WTC11 (cell line): ENCODE measurements around the gene CAMTA1. TPM values are rescaled to one million over a fixed set of nuclear protein-coding genes. Genes with fewer than 3 reads are reported as not detected.

Source experiments
- ATAC-seq: fragments of 200-7000 bp; cut with Tn5 transposase; 2 replicates; pipeline ENCODE4 v1.10.0; 2021; ENCODE audit warnings: mild to moderate bottlenecking, moderate library complexity
- CTCF ChIA-PET: fragments of 300-600 bp; sonication (Branson Sonifier 250); formaldehyde crosslinking; loops from one replicate; lab custom pipeline; 2021; ENCODE audit warnings: antibody characterized with exemption; lab: Charles Lee
- POLR2A ChIA-PET: fragments of 350-600 bp; sonication (Branson Sonifier 250); formaldehyde crosslinking; loops from one replicate; lab custom pipeline; 2021; ENCODE audit warnings: antibody characterized with exemption; lab: Charles Lee
- DNase-seq: peaks from one replicate; pipeline ENCODE4 v3.0.0; 2021; ENCODE audit warnings: low spot score
- H3K27ac Mint-ChIP-seq: 2 replicates; pipeline ENCODE4 v1.8.0; 2021; ENCODE audit warnings: mixed read lengths
- H3K27me3 Mint-ChIP-seq: 2 replicates; pipeline ENCODE4 v1.8.0; 2021; ENCODE audit warnings: low read depth, mild to moderate bottlenecking, moderate library complexity, mixed read lengths
- H3K36me3 Mint-ChIP-seq: 2 replicates; pipeline ENCODE4 v1.8.0; 2021; ENCODE audit warnings: mixed read lengths
- H3K4me1 Mint-ChIP-seq: 2 replicates; pipeline ENCODE4 v1.8.0; 2022; ENCODE audit warnings: mixed read lengths
- H3K4me3 Mint-ChIP-seq: 2 replicates; pipeline ENCODE4 v1.8.0; 2021; ENCODE audit warnings: mild to moderate bottlenecking, moderate library complexity, mixed read lengths
- H3K9me3 Mint-ChIP-seq: 2 replicates; pipeline ENCODE4 v1.8.0; 2021; ENCODE audit warnings: mixed read lengths
- CREM ChIP-seq: sonication (generic); formaldehyde crosslinking; IDR thresholded peaks from 2 replicates; pipeline ENCODE4 v1.8.1; 2022; ENCODE audit warnings: mild to moderate bottlenecking, missing genetic modification reagents, moderate library complexity
- ESRRA ChIP-seq: sonication (generic); formaldehyde crosslinking; IDR thresholded peaks from 2 replicates; pipeline ENCODE4 v1.8.1; 2022; ENCODE audit warnings: mild to moderate bottlenecking, missing genetic modification reagents, borderline replicate concordance
- JUN ChIP-seq: sonication (generic); formaldehyde crosslinking; IDR thresholded peaks from 2 replicates; pipeline ENCODE4 v1.8.0; 2023; ENCODE audit warnings: mild to moderate bottlenecking, missing genetic modification reagents
- NR1H2 ChIP-seq: sonication (generic); formaldehyde crosslinking; IDR thresholded peaks from 2 replicates; pipeline ENCODE4 v1.9.0; 2021; ENCODE audit warnings: mild to moderate bottlenecking, moderate library complexity, missing genetic modification reagents
- PRRX2 ChIP-seq: fragments of 250-450 bp; sonication (Bioruptor Pico); IDR thresholded peaks from 2 replicates; pipeline ENCODE4 v1.8.0; 2021; ENCODE audit warnings: mild to moderate bottlenecking
- RELA ChIP-seq: sonication (generic); formaldehyde crosslinking; IDR thresholded peaks from 2 replicates; pipeline ENCODE4 v1.8.1; 2022; ENCODE audit warnings: missing genetic modification reagents, mild to moderate bottlenecking, borderline replicate concordance
- ZNF671 ChIP-seq: fragments of 250-450 bp; sonication (Bioruptor Pico); IDR thresholded peaks from 2 replicates; pipeline ENCODE4 v1.8.0; 2021; ENCODE audit warnings: mild to moderate bottlenecking
- total RNA-seq: library from RNA; stranded (reverse); gene quantifications from 3 replicates; pipeline ENCODE4 v1.2.3, GENCODE V29; 2021
- TF ChIP-seq, protein P1 (sequence below): sonication (generic); formaldehyde crosslinking; IDR thresholded peaks from 2 replicates; pipeline ENCODE4 v1.8.0; 2022; ENCODE audit warnings: mild to moderate bottlenecking, missing genetic modification reagents
- TF ChIP-seq, protein P2 (sequence below): sonication (generic); formaldehyde crosslinking; conservative IDR thresholded peaks from 2 replicates; pipeline ENCODE4 v1.8.1; 2022; ENCODE audit warnings: mild to moderate bottlenecking, missing genetic modification reagents
- TF ChIP-seq, protein P3 (sequence below): fragments of 250-450 bp; sonication (Bioruptor Pico); conservative IDR thresholded peaks from 2 replicates; pipeline ENCODE4 v1.9.0; 2021; ENCODE audit warnings: mild to moderate bottlenecking
- TF ChIP-seq, protein P4 (sequence below): sonication (generic); formaldehyde crosslinking; IDR thresholded peaks from 2 replicates; pipeline ENCODE4 v1.8.1; 2022; ENCODE audit warnings: low read depth, mild to moderate bottlenecking, moderate library complexity, missing genetic modification reagents, borderline replicate concordance
- TF ChIP-seq, protein P5 (sequence below): sonication (generic); formaldehyde crosslinking; IDR thresholded peaks from 2 replicates; pipeline ENCODE4 v1.8.0; 2022; ENCODE audit warnings: mild to moderate bottlenecking, missing genetic modification reagents
- TF ChIP-seq, protein P6 (sequence below): sonication (generic); formaldehyde crosslinking; IDR thresholded peaks from 2 replicates; pipeline ENCODE4 v1.8.1; 2023; ENCODE audit warnings: mild to moderate bottlenecking, missing genetic modification reagents, moderate library complexity
- TF ChIP-seq, protein P7 (sequence below): sonication (generic); formaldehyde crosslinking; IDR thresholded peaks from 2 replicates; pipeline ENCODE4 v1.8.1; 2023; ENCODE audit warnings: mild to moderate bottlenecking, missing genetic modification reagents, moderate library complexity
- TF ChIP-seq, protein P8 (sequence below): sonication (generic); formaldehyde crosslinking; IDR thresholded peaks from 2 replicates; pipeline ENCODE4 v1.8.0; 2022; ENCODE audit warnings: mild to moderate bottlenecking, missing genetic modification reagents
- TF ChIP-seq, protein P9 (sequence below): sonication (generic); formaldehyde crosslinking; IDR thresholded peaks from 2 replicates; pipeline ENCODE4 v1.8.0; 2022; ENCODE audit warnings: mild to moderate bottlenecking, missing genetic modification reagents

CAMTA1 gene
- total RNA-seq, 1 experiment from 2014 or later = 86.4 TPM

DNA sequence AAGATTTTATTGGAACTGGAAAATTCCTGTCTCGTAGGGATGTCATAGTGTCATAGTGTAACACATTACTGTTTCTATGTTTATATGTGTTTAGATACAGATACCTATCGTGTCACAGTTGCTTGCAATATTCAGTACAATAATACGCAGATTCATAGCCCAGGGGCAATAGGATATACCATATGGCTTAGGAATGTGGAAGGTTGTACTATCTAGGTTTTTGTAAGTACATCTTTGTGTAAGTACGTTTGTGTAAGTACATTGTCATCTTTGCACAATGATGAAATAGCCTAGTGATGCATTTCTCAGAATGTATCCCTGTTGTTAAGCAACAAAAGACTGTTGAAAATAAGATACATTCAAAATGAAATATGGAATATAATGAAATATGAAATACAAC lies 68.9 kb downstream of the CAMTA1 start:
- no peak for ATAC-seq
- ChIA-PET POLR2A (no interaction called here), CTCF (no interaction called here)
- peaks cover under 1% of the 10 kb centered on the region for H3K4me1 Mint-ChIP-seq
- TF ChIP-seq RELA (CRISPR knock-in tag) (no peak), JUN (CRISPR knock-in tag) (no peak), CREM (CRISPR knock-in tag) (no peak), ESRRA (CRISPR knock-in tag) (no peak), PRRX2 (CRISPR knock-in tag) (no peak), ZNF671 (no peak)
- TF ChIP-seq, protein P1, sequence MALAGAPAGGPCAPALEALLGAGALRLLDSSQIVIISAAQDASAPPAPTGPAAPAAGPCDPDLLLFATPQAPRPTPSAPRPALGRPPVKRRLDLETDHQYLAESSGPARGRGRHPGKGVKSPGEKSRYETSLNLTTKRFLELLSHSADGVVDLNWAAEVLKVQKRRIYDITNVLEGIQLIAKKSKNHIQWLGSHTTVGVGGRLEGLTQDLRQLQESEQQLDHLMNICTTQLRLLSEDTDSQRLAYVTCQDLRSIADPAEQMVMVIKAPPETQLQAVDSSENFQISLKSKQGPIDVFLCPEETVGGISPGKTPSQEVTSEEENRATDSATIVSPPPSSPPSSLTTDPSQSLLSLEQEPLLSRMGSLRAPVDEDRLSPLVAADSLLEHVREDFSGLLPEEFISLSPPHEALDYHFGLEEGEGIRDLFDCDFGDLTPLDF = no peak
- TF ChIP-seq, protein P2, sequence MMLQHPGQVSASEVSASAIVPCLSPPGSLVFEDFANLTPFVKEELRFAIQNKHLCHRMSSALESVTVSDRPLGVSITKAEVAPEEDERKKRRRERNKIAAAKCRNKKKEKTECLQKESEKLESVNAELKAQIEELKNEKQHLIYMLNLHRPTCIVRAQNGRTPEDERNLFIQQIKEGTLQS (CRISPR knock-in tag) = no peak
- TF ChIP-seq, protein P3, sequence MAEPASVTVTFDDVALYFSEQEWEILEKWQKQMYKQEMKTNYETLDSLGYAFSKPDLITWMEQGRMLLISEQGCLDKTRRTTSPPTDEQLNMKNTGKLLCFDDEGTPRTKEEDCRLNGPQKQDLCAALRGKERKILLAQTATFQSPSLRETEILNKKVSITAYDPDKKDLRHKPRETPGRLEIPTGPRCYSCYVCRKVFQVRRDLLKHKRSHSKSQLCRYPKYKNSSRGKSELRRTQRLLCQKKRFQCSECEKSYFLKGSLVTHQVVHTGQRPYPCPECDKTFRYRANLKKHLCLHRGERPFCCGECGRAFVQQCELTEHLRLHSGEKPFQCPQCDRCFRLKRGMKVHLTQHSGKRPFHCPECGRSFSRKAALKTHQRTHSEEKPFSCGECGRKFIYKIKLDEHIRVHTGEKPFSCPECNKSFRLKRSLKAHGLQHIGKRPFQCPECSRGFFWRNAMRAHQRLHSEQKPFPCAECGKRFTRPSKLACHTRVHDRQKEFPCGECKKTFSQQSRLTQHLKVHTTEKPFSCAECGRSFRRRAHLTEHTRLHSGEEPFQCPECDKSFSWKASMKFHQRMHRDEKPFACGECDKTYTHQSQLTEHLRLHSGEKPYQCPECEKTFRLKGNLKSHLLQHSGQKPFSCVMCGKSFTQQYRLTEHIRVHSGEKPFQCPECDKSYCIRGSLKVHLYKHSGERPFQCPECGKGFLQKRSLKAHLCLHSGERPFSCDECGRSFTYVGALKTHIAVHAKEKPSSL (CRISPR knock-in tag) = no peak
- TF ChIP-seq, protein P4, sequence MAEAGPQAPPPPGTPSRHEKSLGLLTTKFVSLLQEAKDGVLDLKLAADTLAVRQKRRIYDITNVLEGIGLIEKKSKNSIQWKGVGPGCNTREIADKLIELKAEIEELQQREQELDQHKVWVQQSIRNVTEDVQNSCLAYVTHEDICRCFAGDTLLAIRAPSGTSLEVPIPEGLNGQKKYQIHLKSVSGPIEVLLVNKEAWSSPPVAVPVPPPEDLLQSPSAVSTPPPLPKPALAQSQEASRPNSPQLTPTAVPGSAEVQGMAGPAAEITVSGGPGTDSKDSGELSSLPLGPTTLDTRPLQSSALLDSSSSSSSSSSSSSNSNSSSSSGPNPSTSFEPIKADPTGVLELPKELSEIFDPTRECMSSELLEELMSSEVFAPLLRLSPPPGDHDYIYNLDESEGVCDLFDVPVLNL = no peak
- TF ChIP-seq, protein P5, sequence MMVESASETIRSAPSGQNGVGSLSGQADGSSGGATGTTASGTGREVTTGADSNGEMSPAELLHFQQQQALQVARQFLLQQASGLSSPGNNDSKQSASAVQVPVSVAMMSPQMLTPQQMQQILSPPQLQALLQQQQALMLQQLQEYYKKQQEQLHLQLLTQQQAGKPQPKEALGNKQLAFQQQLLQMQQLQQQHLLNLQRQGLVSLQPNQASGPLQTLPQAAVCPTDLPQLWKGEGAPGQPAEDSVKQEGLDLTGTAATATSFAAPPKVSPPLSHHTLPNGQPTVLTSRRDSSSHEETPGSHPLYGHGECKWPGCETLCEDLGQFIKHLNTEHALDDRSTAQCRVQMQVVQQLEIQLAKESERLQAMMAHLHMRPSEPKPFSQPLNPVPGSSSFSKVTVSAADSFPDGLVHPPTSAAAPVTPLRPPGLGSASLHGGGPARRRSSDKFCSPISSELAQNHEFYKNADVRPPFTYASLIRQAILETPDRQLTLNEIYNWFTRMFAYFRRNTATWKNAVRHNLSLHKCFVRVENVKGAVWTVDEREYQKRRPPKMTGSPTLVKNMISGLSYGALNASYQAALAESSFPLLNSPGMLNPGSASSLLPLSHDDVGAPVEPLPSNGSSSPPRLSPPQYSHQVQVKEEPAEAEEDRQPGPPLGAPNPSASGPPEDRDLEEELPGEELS (CRISPR knock-in tag) = no peak
- TF ChIP-seq, protein P6, sequence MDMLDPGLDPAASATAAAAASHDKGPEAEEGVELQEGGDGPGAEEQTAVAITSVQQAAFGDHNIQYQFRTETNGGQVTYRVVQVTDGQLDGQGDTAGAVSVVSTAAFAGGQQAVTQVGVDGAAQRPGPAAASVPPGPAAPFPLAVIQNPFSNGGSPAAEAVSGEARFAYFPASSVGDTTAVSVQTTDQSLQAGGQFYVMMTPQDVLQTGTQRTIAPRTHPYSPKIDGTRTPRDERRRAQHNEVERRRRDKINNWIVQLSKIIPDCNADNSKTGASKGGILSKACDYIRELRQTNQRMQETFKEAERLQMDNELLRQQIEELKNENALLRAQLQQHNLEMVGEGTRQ (CRISPR knock-in tag) = no peak
- TF ChIP-seq, protein P7, sequence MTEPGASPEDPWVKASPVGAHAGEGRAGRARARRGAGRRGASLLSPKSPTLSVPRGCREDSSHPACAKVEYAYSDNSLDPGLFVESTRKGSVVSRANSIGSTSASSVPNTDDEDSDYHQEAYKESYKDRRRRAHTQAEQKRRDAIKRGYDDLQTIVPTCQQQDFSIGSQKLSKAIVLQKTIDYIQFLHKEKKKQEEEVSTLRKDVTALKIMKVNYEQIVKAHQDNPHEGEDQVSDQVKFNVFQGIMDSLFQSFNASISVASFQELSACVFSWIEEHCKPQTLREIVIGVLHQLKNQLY = no peak
- TF ChIP-seq, protein P8, sequence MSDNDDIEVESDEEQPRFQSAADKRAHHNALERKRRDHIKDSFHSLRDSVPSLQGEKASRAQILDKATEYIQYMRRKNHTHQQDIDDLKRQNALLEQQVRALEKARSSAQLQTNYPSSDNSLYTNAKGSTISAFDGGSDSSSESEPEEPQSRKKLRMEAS (CRISPR knock-in tag) = no peak
- peaks cover 24% of the 10 kb centered on the region for H3K9me3 Mint-ChIP-seq
- no peaks in the 10 kb centered on the region for H3K27me3 Mint-ChIP-seq
- DNase-seq = no peak
- no peak overlapping the region for H3K4me3 Mint-ChIP-seq
- peaks cover 32% of the 10 kb centered on the region for H3K36me3 Mint-ChIP-seq
- H3K27ac Mint-ChIP-seq = no peak overlapping the region

DNA sequence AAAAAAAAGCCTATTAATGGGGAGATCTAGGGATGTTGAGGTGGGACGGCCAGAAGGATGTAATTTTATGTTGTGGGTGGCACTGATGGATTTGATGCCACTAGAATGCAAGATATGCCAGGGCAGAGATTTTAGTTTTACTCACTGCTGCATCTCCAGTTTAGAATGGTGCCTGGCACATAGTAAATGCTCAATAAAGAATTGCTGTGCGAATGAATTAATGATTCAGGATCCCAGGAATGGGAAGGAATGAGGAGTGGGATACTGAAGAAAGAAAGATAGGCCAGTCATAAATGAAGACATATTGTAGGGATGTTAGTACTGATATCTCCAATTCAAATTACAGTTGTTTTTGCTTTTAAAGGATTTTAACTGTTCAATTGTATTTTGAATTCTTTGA lies 72.6 kb downstream of the CAMTA1 start:
- CTCF ChIA-PET = interaction anchor here (0.9 kb wide), 1 partner anchor 11 kb away, joined by 3 read pairs; no protein-coding TSS in a partner anchor
- Mint-ChIP-seq H3K9me3 (peaks cover 22% of the 10 kb centered on the region), H3K4me3 (no peak overlapping the region), H3K36me3 (peaks cover 22% of the 10 kb centered on the region), H3K27me3 (no peaks in the 10 kb centered on the region), H3K27ac (no peak overlapping the region), H3K4me1 (peaks cover 13% of the 10 kb centered on the region)
- ATAC-seq (no peak), DNase-seq (no peak)
- TF ChIP-seq, protein P9, sequence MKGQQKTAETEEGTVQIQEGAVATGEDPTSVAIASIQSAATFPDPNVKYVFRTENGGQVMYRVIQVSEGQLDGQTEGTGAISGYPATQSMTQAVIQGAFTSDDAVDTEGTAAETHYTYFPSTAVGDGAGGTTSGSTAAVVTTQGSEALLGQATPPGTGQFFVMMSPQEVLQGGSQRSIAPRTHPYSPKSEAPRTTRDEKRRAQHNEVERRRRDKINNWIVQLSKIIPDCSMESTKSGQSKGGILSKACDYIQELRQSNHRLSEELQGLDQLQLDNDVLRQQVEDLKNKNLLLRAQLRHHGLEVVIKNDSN = no peak
- no peak for TF ChIP-seq NR1H2 (CRISPR knock-in tag)
- TF ChIP-seq, protein P8 (CRISPR knock-in tag) = no peak
- TF ChIP-seq, all 79 proteins: peak for 0
- POLR2A ChIA-PET = interaction anchor here (0.6 kb wide), 1 partner anchor 421 kb away, joined by 3 read pairs; no protein-coding TSS in a partner anchor
